K562 (cell line): ENCODE measurements around the gene VPS16.

ENCODE experiments used
- BRCA1 ChIP-seq, 2 experiments: fragments of 450-650 bp in 1 of 2; sonication (generic) in 1 of 2; formaldehyde crosslinking in 1 of 2; IDR thresholded peaks; 2 replicates each; pipeline versions ENCODE4 v1.5.0 to v1.6.1; 2017 to 2020; ENCODE audit warnings: mild to moderate bottlenecking in 1 of 2, missing genetic modification reagents in 1 of 2
- ELF1 ChIP-seq: fragments of 200-800 bp; sonication (Bioruptor generic); IDR thresholded peaks from 2 replicates; pipeline ENCODE4 v1.6.1; 2016; ENCODE audit warnings: missing genetic modification characterization, missing compliant biosample characterization
- JUNB ChIP-seq: fragments of 450-650 bp; formaldehyde crosslinking; conservative IDR thresholded peaks from 2 replicates; pipeline ENCODE4 v1.4.0; 2020; ENCODE audit warnings: mild to moderate bottlenecking
- POLR2A ChIP-seq: fragments of 450-650 bp; conservative IDR thresholded peaks from 2 replicates; pipeline ENCODE4 v1.6.1; 2016
- POLR2AphosphoS5 ChIP-seq: IDR thresholded peaks from 2 replicates; pipeline ENCODE4 v1.6.1; 2011; ENCODE audit warnings: mild to moderate bottlenecking, low read depth, low read length, moderate library complexity; ENCODE audit not compliant: control insufficient read depth, insufficient read depth
- PTBP1 ChIP-seq: fragments of 200-400 bp; formaldehyde crosslinking; IDR thresholded peaks from 2 replicates; pipeline ENCODE4 v1.6.1; 2017; ENCODE audit warnings: low read depth, low read length
- ZBTB1 ChIP-seq: sonication (generic); formaldehyde crosslinking; IDR thresholded peaks from 2 replicates; pipeline ENCODE4 v1.8.1; 2023; ENCODE audit warnings: missing genetic modification reagents, low read depth, mild to moderate bottlenecking, borderline replicate concordance
- ZFPM2 ChIP-seq: fragments of 250-450 bp; sonication (Bioruptor Pico); IDR thresholded peaks from 2 replicates; pipeline ENCODE4 v1.5.1; 2022; ENCODE audit warnings: mild to moderate bottlenecking
- ZNF140 ChIP-seq: fragments of 250-450 bp; sonication (Bioruptor Pico); IDR thresholded peaks from 2 replicates; pipeline ENCODE4 v1.8.0; 2021; ENCODE audit warnings: moderate library complexity, mild to moderate bottlenecking, inconsistent platforms
- ZNF23 ChIP-seq: fragments of 250-450 bp; sonication (Bioruptor Pico); IDR thresholded peaks from 2 replicates; pipeline ENCODE4 v1.4.0; 2020; ENCODE audit warnings: mild to moderate bottlenecking
- ZNF274 ChIP-seq: IDR thresholded peaks from 2 replicates; pipeline ENCODE4 v1.6.1; 2011; ENCODE audit warnings: low read depth, mild to moderate bottlenecking, low read length, moderate library complexity, borderline replicate concordance
- TF ChIP-seq, protein P1 (sequence below): fragments of 450-650 bp; conservative IDR thresholded peaks from 2 replicates; pipeline ENCODE4 v1.6.1; 2016; ENCODE audit warnings: missing genetic modification characterization, low read depth, mild to moderate bottlenecking, missing compliant biosample characterization, moderate library complexity
- TF ChIP-seq, protein P2 (sequence below): fragments of 250-450 bp; sonication (Bioruptor Pico); IDR thresholded peaks from 2 replicates; pipeline ENCODE4 v1.5.0; 2020; ENCODE audit warnings: mild to moderate bottlenecking, borderline replicate concordance

DNA sequence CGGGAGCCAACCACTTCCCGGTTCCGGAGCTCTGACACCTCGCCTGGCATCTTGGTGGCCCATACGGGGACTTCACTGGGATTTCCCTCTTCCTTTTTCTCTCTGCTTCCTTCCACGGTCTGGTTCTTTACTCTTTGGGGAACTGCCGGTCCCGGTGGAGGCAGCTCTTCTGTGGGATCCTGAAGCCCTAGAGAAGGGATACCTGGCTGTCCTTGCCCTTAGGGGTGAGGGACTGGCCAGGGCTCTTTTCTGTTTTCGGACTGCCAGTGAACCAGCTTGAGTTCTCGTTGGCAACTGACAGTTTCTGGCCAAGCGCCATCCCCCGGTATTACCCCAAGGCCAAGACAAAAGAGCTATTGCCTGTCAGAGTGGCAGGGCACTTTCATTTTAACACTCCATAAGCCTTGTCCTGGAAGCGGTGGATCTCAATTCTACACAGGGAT lies 39.2 kb upstream of the VPS16 start:
- TF ChIP-seq, protein P1, sequence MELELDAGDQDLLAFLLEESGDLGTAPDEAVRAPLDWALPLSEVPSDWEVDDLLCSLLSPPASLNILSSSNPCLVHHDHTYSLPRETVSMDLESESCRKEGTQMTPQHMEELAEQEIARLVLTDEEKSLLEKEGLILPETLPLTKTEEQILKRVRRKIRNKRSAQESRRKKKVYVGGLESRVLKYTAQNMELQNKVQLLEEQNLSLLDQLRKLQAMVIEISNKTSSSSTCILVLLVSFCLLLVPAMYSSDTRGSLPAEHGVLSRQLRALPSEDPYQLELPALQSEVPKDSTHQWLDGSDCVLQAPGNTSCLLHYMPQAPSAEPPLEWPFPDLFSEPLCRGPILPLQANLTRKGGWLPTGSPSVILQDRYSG (tag) = no peak
- no peak for TF ChIP-seq JUNB
- no peak for TF ChIP-seq ELF1 (tag)
- TF ChIP-seq POLR2AphosphoS5 = no peak
- TF ChIP-seq, protein P2, sequence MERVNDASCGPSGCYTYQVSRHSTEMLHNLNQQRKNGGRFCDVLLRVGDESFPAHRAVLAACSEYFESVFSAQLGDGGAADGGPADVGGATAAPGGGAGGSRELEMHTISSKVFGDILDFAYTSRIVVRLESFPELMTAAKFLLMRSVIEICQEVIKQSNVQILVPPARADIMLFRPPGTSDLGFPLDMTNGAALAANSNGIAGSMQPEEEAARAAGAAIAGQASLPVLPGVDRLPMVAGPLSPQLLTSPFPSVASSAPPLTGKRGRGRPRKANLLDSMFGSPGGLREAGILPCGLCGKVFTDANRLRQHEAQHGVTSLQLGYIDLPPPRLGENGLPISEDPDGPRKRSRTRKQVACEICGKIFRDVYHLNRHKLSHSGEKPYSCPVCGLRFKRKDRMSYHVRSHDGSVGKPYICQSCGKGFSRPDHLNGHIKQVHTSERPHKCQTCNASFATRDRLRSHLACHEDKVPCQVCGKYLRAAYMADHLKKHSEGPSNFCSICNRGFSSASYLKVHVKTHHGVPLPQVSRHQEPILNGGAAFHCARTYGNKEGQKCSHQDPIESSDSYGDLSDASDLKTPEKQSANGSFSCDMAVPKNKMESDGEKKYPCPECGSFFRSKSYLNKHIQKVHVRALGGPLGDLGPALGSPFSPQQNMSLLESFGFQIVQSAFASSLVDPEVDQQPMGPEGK (CRISPR knock-in tag) = no peak
- no peak for TF ChIP-seq BRCA1 (IDR thresholded peaks at IDR 0.05)
- no peak for TF ChIP-seq BRCA1 (CRISPR knock-in tag; IDR thresholded peaks at IDR 0.05)
- no peak for TF ChIP-seq ZBTB1 (CRISPR knock-in tag)
- no peak for TF ChIP-seq ZNF274
- no peak for TF ChIP-seq ZNF140
- no peak for TF ChIP-seq ZFPM2
- TF ChIP-seq POLR2A = no peak
- no peak for TF ChIP-seq ZNF23 (CRISPR knock-in tag)
- TF ChIP-seq PTBP1 = no peak
